Measurements from ENCODE around the gene WDR64.

DNA sequence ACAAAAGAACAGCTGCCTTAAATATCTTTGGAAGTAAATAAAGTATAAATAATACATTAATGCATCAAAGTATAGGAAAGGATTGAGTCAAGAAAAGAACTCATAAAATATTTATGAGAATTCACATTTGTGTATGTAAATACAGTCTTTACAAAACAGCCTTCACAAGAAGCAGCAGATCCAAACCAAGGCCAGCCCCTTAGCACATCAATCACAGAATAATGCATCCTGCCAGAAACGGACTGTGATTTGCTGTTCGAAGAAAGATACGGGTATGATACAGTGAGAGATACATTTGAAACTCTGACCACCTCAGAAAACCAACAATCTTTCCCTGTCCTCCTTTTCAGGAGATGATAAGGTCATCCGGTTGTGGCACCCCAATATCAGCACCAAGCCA is 70.9 kb downstream of the WDR64 start:
- TF ChIP-seq, protein P1, sequence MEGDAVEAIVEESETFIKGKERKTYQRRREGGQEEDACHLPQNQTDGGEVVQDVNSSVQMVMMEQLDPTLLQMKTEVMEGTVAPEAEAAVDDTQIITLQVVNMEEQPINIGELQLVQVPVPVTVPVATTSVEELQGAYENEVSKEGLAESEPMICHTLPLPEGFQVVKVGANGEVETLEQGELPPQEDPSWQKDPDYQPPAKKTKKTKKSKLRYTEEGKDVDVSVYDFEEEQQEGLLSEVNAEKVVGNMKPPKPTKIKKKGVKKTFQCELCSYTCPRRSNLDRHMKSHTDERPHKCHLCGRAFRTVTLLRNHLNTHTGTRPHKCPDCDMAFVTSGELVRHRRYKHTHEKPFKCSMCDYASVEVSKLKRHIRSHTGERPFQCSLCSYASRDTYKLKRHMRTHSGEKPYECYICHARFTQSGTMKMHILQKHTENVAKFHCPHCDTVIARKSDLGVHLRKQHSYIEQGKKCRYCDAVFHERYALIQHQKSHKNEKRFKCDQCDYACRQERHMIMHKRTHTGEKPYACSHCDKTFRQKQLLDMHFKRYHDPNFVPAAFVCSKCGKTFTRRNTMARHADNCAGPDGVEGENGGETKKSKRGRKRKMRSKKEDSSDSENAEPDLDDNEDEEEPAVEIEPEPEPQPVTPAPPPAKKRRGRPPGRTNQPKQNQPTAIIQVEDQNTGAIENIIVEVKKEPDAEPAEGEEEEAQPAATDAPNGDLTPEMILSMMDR (conservative IDR thresholded peaks at IDR 0.05; ENCODE audit: low read depth, low read length): no peak
- TF ChIP-seq POLR2A (IDR thresholded peaks at IDR 0.05; ENCODE audit: low read depth, low read length) (no peak), SMC3 (IDR thresholded peaks at IDR 0.05; ENCODE audit: low read depth, low read length) (no peak), CEBPB (IDR thresholded peaks at IDR 0.05; ENCODE audit: low read depth, low read length) (no peak)
